T-helper 1 cell (primary cell): Measurements from ENCODE around the gene INPP5A.

Experiments
- DNase-seq, 5 donors: peaks; one replicate each; pipeline ENCODE4 v3.0.0-alpha.2; 2012 to 2020

Gene INPP5A

GRCh38 chr10:132632851-132633684, 95.5 kb downstream of the INPP5A start:
- DNase-seq = no peak

- no peak for DNase-seq
Observed at GRCh38 chr10:132634241-132634946, 96.8 kb downstream of the INPP5A start.

- DNase-seq = no peak
Observed at GRCh38 chr10:132634947-132635271, 97.3 kb downstream of the INPP5A start.

DNA sequence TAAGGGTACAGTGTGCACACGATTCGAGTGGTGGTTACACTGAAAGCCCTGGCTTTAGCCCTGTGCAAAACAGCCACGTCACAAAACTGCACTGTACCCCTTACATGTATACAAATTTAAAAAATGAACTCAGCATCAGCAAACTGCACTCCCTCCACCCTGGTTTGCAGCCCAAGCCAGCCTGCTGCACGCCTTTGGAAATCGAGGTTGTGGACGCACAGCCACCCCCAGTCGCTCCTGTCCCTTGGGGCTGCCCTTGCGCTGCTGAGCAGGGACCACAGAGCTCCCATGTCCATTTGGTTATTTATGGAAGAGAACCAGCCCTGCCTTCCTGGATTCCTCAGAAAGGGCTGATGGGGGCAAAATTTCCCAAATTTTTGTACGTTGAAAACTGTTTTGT, 98.8 kb downstream of the INPP5A start:
- DNase-seq = no peak

DNA sequence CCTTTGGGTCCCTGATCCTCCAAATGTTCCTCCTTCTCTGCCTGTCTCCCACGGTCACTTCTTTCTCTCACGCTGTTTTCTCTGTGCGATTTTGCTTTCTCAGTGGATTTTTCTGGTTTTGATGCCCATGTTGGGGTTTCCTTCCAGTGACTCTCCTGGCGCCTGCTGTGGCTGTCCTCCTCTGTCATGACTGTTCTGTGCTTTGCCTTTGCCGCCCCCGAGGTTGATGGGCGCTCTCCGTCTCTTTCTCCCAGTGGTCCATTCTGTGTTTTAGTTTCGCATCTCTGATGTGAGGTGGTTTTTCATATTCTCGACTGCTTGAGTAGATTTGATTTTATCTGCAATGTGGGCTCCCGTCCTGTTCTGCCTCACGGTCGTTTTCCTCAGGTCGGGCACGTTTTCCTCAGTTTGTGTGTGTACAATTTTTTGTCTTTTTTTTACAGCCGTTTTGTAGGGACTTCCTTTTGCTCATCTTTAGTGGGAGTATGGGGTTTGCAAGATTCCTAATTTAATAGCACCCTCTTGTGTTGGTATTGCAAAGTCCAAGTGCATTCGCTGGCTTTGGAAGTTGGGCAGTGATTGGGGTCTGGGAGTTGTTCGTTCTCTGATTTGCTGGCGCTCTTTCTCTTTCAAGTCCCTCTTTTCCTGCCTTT, 100.0 kb downstream of the INPP5A start:
- DNase-seq = peak in 2 of 5 donors; percentile 15 to 22

- DNase-seq = no peak
Observed at GRCh38 chr10:132638130-132638515, 100.5 kb downstream of the INPP5A start.

GRCh38 chr10:132639470-132639869, 101.9 kb downstream of the INPP5A start:
- DNase-seq = no peak

- DNase-seq = no peak
Observed at GRCh38 chr10:132640326-132641125, 102.9 kb downstream of the INPP5A start.

GRCh38 chr10:132641401-132641800, 103.8 kb downstream of the INPP5A start:
- DNase-seq = no peak

DNA sequence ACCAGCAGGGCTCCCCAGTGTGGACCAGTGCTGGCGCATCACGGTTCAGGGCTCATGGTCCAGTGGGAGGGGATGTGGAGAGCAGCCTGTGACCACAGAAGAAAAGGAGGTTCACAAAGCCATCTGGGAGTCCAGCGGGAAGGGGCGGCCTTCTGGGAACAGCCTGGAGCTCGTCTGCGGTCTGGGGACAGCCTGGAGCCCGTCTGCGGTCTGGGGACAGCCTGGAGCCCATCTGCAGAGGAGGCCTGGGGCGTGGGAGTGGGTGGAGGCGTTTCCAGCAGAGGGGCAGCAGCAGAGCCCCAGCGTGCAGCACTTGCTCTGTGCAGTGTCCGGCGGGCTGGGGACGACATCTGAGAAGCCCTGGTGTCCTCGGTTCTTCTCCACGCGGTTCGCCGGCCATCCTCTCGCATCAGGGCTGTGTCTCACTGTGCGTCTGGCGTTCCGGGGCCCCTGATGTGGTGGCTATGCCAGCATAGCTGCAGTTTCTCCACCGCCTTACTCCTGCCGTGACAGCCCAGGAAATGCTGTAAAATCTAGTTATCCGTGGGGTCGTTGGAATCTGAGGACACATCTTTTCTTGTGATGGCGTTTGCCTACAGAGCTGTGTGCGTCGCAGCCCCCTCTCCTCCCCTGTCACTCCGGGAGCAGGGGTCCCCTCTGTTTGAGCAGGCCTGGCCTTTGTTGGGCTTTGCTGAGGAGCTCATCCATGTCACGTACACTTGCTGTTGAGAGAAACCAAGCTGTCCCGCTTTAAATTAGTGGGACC, 104.6 kb downstream of the INPP5A start:
- DNase-seq = no peak

DNA sequence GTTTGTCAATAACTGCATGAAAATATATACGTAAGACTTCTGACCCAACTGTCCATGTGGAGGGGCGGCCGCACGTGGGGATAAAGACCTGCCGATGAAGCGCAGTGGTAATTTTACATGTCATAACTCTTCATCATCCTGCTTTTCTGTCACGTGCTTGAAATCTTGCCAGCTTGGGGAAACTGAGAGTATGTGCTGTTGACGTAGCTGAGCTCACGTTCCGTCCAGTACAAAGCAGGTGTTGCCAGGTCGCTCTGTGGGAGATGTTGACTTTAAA, 105.1 kb downstream of the INPP5A start:
- no peak for DNase-seq

DNA sequence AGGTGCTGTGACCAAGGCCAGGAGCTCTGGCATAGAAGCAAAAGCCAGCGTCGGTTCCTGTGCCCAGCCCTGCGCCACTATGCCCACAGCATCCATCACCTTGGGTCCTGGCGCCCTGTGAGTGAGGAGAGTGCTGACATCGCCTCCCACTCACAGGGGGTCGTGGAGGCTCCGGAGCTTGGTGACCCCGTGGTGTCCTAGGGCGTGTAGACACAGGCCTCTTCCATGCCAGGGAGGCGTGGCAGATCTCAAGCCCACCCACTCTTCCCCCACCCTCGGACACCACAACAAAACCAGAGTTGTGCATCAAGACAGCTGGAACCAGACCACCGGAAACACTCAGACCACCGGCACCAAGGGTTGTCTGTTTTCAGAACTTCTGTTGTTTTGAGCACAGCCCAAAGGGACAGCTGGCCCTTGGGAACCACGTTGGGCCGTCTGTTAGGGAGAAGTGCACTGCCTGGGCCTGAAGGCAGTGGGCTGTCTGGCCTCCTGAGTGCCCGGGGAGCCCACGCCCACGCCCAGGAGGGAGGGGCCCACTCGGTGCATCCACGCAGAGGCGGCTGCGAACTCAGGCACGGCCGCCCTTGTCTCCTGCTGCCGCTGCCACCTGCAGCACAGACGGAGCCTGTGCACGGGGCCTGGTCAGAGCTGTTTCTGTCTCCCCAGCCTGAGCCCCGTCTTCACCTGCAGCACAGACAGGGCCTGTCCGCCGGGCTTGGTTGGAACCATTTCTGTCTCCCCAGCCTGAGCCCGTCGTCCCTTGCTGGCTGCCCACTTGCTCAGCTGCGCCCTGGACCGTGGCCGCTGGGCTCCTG, 106.3 kb downstream of the INPP5A start:
- DNase-seq = no peak

- DNase-seq = no peak
Observed at GRCh38 chr10:132644527-132645246, 107.1 kb downstream of the INPP5A start.

- no peak for DNase-seq
Observed at GRCh38 chr10:132645247-132645530, 107.6 kb downstream of the INPP5A start.

- peak in 1 of 5 donors; percentile 4 for DNase-seq
Observed at GRCh38 chr10:132645630-132646442, 108.2 kb downstream of the INPP5A start.

- peak in 1 of 5 donors; percentile 8 for DNase-seq
Observed at GRCh38 chr10:132646443-132647097, 109.0 kb downstream of the INPP5A start.

- peak in 1 of 5 donors; percentile 4 for DNase-seq
Observed at GRCh38 chr10:132647424-132647823, 109.8 kb downstream of the INPP5A start.

DNA sequence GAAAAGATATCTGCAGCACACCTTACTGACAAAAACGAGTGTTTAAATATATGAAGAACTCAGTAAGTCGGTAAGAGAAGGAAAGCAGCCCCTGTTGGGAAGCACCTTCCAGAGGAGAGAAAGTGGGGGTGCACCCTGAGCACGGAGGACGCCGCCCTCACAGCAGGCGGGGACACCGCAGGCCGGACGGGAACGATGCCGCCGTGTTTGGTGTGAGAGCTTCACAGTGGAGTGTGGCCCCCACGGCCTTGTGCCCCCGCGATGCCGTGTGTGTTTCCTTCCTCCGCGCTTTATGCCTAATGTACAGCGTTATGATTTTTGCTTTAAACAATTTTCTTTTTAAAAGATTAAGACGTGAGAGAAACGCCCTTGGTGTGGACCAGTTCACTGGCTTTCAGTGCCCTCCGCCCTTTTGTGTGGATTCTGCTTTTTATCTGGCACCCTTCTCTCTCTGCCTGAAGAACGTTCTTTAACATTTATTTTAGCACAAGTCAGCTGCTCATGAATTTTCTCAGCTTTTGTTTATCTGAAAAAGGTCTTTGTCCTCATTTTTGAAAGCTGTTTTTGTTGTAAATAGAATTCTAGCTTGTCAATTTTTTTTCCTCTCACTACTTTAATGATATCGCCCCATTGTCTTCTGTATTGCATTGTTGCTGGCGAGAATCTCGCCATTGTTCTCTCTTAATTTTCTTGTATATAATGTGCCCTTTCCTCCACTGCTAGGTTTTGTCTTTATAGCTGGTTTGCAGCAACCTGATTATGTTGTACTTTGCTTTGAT, 110.7 kb downstream of the INPP5A start:
- DNase-seq = no peak
